Measurements from ENCODE around the gene CYP46A1.

Gene CYP46A1

GRCh38 chr14:99716091-99716849 lies 32.2 kb downstream of the CYP46A1 start:
- DNase-seq (ENCODE audit: low read depth), result no peak

DNA sequence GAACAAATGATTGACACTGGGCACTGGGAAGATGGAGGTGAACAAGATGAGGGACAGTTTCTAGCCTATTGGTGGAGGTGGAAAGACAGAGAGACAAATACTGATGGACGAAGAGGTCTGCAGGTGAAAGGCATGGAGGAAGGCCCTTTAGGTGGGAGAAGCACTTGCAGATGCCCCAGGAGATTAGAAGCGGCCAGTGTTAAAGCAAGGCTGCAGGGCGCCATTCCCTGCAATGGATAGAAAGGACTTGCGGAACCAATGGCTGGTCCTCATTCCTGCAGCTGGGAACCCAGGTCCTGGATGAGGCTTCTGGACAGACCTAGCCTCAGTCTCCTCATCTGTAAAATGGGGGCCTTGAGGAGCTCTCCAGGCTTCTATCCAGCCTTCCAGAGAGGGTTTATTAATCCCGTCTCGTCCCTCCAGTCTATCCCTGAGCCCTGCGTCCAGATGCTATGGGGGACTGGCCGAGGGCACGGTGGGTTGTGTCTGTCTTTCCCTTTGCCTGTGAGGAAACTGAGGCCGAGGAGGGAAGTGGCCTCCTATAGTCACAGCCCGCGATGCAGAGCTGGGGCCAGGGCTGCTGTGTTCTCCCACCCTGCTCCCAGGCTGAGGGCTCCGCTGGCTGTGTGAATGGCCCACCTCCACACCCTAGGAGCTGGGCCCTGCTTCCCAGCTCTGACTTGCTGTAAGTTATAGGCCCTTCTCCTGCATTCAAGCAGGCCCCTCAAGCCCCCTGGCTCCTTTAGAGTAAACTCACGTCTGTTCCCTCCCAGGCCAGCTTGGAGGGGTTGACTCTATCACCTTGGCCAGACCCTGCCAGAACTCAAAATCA lies 33.0 kb downstream of the CYP46A1 start:
- DNase-seq (ENCODE audit: low read depth), result no peak

- no peak for DNase-seq (ENCODE audit: low read depth)
Observed at GRCh38 chr14:99717682-99718013, 33.5 kb downstream of the CYP46A1 start.

DNA sequence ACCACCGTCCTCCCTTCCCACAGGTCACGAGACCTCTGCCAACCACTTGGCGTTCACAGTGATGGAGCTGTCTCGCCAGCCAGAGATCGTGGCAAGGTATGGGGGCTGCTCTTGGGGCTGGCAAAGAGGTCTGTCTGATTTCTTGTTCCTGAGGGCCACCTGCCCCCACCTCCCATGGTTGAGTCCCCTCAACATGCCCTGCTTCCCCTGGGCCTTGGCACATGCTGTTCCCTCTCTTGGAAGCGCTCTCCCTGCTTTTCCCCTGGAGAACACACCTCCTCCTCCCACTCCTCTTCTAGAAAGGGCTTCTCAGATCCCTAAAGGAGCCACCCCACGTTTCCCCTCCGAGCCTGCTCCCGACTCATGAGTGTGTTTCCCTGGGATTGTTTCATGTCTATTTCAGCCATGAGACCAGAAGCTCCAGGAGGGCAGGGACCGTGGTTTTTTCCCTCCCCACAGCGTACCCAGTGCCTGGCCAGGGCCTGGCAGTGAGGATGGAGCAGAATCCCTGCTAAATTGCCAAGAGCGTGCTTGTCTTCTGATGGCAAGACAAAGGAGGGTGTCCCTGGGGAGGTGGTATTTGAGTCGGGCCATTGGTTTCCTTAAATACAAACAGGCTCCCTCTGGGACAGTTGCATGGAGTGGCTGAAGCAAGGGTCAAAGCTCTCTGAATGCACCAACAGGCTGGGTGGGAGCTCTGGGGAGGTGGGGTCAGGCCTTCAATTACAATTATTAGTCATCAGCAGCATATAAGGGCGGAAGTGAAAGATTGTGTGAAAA lies 34.1 kb downstream of the CYP46A1 start:
- no peak for DNase-seq (ENCODE audit: low read depth)

DNA sequence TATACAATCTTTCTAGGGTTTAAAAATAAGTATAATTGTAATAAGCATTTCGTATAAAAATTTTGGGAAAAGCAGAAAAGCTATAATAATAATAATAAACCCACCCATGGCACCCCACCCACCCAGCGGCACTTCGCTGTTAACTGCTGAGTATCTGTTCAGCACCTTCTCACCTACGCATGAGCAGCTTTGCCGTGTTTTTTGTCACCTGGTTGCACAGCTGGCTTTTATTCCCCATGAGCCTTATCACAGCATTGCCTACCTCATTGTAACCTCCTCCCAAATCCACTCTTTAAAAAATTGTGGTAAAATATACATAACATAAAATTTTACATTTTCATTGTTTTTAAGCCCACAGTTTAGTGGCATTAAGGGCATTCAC lies 34.7 kb downstream of the CYP46A1 start:
- no peak for DNase-seq (ENCODE audit: low read depth)

DNA sequence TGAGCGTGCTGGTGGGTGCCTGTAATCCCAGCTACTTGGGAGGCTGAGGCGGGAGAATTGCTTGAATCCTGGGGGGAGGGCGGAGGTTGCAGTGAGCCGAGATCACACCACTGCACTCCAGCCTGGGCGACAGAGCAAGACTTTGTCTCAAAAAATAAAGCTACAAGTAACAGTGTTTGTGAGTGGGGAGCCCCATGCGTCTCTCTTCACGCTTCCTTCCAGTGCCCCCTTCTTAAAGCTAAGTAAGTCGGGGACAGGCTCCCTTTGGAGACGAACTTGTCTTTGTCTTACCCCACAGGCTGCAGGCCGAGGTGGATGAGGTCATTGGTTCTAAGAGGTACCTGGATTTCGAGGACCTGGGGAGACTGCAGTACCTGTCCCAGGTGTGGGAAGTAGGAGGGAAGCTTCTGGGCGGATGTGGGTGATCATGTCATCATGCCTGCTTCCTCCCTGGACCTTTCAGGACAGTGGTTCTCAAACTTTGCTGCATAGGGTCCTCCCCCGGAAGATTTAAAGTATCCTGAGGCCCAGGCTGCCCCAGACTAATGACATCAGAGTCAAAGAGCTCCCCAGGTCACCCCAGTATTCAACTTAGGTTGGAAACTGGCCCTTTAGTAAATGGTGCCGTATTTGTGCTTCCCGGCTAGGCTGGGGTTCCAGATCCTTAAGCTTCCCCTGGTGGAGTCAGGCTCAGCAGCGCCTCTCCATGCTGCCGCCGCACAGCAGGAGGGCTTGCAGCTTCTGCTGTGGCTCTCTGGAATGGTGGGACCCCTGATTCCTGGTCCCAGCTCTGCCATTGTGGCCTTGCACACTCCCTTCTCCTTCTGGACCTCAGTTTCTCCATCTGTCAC lies 37.1 kb downstream of the CYP46A1 start:
- DNase-seq (ENCODE audit: low read depth), result no peak

- DNase-seq (ENCODE audit: low read depth), result no peak
Observed at GRCh38 chr14:99721792-99722516, 37.9 kb downstream of the CYP46A1 start.

- no peak for DNase-seq (ENCODE audit: low read depth)
Observed at GRCh38 chr14:99722741-99723140, 38.6 kb downstream of the CYP46A1 start.

DNA sequence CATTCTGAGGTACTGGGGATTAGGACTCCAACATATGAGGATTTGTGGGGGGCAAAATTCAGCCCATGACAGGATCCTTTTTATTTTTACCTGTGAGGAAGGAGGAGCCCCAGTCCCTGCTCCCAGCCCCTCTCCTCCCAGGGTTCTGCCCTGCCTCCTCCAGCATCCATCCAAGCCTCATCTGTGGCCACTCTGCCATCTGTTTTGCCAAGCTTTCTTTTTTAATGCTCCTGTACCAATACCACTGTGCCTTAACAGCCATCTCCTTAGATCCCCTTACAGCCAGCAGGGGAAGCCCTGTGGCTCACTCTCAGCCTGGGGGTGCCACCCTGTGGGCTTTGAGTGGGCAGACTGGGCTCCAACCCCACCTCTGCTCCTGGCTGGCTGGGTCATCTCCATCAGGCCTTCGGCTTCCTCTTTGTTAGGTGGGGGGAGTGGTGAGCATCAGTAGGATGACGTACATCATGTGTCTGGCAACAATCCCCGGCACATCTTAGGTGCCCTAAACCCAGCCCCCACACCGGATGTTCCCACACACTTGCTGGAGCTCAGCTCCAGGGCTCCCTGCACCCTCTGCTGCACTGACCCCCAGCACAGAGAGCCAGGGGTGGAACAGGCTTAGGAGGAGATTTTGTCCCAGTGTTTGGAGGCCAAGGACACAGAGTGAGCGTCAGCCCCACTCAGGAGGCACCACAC lies 40.2 kb downstream of the CYP46A1 start:
- DNase-seq (ENCODE audit: low read depth), result no peak

DNA sequence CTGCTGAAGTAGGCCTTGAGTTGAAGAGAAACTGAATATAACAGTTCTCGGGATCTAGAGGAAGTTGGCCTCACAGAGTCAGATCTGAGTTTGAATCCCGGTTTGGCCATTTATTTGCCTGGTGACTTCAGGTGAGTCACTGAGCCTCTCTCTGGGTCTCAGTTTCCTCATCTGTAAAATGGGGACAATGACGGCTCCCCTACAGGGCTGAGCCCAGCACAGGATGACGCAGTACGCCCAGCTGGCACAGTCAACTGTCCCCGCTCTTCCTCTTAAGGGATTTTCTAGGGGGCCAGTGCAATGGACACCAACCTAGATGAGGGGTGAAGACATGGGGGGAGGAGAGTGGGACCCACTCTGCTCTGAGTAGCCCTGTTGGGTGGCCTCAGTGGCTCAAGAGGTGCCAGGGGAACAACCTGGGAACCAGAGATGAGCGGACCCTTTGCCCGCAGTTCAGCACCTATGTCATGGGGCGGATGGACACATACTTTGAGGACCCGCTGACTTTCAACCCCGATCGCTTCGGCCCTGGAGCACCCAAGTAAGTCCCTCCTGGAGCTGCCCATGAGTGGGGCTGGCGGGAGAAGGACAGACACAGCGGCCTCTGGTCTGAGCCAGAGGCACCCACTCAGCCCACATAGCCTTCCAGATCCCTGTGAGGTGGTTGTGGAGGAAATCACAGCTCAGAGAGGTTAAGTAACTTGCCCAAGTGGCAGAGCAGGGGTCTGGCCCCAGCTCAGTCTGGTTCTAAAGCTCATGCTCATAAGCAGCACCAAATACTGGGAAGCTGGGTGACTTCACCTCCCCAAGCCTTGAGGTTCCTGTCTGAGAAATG lies 41.1 kb downstream of the CYP46A1 start:
- no peak for DNase-seq (ENCODE audit: low read depth)

DNA sequence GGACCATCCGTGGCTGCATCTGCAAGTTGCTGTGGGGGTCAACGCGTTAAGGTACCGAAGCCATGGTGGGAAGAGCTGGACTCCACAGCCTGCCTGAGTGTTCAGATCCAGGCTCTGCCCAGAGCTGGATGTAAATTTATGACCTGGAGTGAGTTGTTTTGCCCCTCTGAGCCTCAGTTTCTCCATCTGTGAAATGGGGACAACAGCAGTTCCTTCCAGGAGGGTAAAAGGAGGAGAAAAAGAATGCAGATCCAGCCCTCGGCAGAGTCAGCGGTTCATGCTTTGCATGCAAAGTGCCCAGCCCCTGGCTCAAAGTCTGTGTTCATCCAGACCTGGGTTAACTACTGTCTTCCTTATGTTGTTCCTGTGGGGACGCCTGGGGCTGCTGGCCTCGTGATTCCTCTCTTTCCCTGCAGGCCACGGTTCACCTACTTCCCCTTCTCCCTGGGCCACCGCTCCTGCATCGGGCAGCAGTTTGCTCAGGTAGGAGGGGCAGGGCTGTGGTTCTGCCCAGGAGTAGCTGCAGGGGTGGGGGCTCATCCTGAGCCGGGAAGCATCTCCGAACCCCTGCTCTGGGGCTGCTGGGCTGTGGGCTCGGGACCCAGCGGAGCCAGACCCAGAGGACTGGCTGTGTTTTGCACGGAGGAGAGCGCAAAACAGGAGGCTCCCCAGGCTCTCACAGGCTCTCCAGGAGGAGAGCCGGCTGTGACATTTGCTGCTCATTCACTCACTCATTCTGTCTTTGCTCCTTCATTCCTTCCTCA lies 41.9 kb downstream of the CYP46A1 start:
- DNase-seq (ENCODE audit: low read depth), result no peak

DNA sequence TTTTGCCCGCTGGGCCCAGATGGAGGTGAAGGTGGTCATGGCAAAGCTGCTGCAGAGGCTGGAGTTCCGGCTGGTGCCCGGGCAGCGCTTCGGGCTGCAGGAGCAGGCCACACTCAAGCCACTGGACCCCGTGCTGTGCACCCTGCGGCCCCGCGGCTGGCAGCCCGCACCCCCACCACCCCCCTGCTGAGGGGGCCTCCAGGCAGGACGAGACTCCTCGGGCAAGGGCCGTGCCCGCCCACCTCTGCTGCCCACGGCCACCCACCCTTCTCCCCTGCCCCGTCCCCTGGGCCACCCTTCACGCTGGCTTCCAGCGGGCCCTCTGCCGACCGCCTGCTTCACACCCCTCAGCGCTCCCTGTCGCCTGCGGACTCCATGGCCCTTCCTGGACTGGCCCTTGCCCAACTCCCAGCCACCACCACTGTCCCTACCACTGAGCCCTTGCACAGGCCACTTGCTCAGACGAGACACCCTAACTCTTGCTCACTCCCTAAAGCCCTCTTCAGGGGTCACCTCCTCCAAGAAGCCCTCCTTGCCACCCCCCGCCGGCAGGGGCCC lies 42.5 kb downstream of the CYP46A1 start:
- no peak for DNase-seq (ENCODE audit: low read depth)

- DNase-seq (ENCODE audit: low read depth), result no peak
Observed at GRCh38 chr14:99727096-99727870, 43.2 kb downstream of the CYP46A1 start.

DNA sequence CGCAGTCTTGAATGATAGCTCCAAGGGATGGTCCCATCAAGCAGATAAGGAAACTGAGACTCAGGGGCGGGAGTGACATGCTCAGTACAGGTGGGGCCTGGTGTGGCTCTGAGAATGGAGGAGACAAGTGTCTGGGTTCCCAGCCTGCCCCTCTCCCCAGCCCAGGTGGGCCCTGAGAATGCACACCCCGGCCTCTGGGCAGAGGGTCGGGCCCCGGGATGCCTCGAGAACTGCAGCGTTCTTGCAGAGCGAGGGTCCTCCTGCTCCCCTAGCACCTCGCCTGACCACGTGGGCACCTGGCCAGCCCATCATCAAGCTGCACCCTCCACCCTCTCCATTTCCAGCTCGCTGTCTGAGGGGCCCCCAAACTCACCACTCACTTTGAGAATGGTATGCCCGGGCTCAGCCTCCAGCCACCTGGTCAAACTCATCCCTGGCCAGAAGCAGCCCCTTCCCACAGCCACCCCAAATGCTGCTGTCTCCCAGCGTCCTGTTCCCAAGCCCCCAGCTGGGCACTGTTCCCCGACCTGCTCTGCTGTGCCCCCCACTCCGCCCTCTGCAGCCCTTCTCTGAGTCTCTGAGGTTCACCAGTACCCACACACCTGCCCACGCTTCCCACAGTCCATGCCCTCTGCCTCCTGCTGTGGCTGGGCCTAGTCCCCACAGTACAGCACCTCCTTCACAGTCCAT lies 44.3 kb downstream of the CYP46A1 start:
- no peak for DNase-seq (ENCODE audit: low read depth)

DNA sequence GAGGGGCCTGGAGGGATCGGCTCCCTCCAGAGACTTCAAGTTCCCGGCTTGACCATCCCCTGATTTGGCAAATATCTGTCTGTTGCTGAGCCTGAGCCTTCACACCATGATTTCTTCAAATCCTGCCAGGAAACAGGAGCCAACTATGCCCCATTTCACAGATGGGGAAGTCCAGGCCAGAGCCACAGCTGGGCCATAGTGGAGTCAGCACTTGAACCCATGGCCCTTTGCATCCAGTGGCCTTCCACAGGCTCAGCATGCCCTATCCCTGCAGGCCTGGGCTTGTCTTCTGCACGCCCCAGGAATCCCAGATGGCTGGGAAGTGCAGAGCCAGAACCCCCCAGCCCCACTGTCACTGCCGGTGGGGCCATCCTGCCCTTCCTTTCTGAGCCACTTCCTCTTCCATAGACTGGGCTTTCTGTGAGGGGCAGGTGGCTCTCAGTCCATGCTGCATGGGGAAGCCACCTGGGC lies 44.9 kb downstream of the CYP46A1 start:
- DNase-seq (ENCODE audit: low read depth), result no peak

- peak; percentile 67 for DNase-seq (ENCODE audit: low read depth)
Observed at GRCh38 chr14:99729991-99730875, 46.1 kb downstream of the CYP46A1 start.
